Mesothelial cell of epicardium (in vitro differentiated cells): Measurements from ENCODE around the gene TAF1D. TPM values are rescaled to one million over a fixed set of nuclear protein-coding genes. Genes with fewer than 3 reads are reported as not detected.
A peak's percentile ranks its signal among the peaks of the same experiment; 100 is the strongest.

ENCODE experiments used
- DNase-seq, 2 experiments: peaks; one replicate each; pipeline ENCODE4 v3.0.0; 2021; ENCODE audit warnings: low spot score in 2 of 2; ENCODE audit not compliant: unreplicated experiment in 2 of 2
- H3K27ac Mint-ChIP-seq: 2 replicates; pipeline ENCODE4 v1.8.0; 2021; ENCODE audit warnings: mixed read lengths
- H3K27me3 Mint-ChIP-seq: 2 replicates; pipeline ENCODE4 v1.8.0; 2021; ENCODE audit warnings: low read depth, mixed read lengths
- H3K36me3 Mint-ChIP-seq: 2 replicates; pipeline ENCODE4 v1.8.0; 2021; ENCODE audit warnings: mixed read lengths
- H3K4me1 Mint-ChIP-seq: 2 replicates; pipeline ENCODE4 v1.8.0; 2021; ENCODE audit warnings: mixed read lengths
- H3K4me3 Mint-ChIP-seq: 2 replicates; pipeline ENCODE4 v1.8.0; 2021; ENCODE audit warnings: mild to moderate bottlenecking, moderate library complexity, mixed read lengths
- H3K9me3 Mint-ChIP-seq: 2 replicates; pipeline ENCODE4 v1.8.0; 2021; ENCODE audit warnings: mixed read lengths
- CTCF ChIP-seq: fragments of 200-600 bp; sonication (generic); IDR thresholded peaks from one replicate; pipeline ENCODE4 v1.5.0; 2021; ENCODE audit warnings: antibody characterized with exemption; ENCODE audit not compliant: unreplicated experiment
- total RNA-seq: library from RNA; stranded (reverse); gene quantifications from 3 replicates; pipeline ENCODE4 v1.2.1, GENCODE V29; 2021

TAF1D gene
- total RNA-seq, 1 donor from 2014 or later = 155 TPM

DNA sequence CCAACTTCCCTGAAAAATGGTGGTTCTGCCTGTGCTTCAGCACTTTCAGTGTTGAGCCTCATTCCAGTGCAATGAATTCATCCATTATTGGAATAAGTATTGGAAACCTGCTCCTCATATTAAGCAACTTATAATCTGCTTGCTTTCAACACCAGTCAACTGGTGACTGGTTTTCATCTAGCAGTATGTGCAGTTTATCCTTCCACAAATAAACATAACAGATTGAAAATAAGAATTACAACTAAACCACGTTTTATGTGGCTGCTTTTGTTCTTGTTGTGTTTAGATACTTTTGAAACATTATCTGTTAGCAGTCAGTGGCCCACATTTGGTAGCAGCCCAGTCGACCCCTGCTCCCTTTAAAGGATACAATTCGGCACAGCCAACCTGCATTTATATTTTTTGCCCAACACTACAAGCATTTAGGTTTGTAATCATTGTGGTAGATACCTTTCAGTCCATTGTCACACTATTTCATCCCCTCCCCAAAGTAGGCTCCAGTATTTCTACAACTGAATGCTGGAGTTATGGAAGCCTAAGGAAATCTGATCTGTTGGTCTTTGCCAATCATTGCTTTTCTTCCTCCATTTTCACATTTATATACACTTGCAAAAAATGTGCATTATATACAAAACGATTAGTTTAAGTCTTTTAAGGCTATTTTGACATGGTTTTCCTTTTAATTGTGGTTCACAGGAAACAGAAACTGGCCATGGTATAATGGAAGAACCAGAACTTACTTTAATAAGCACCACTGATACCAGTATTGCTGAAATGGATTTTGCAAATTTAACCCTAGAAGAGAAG is 13.1 kb downstream of the TAF1D start:
- DNase-seq = no peak
- peaks cover 31% of the 10 kb centered on the region for H3K36me3 Mint-ChIP-seq
- no peaks in the 10 kb centered on the region for H3K27me3 Mint-ChIP-seq
- H3K4me3 Mint-ChIP-seq = no peak overlapping the region
- H3K9me3 Mint-ChIP-seq = no peaks in the 10 kb centered on the region
- H3K4me1 Mint-ChIP-seq = no peaks in the 10 kb centered on the region
- peak overlapping the region; percentile 65 for H3K27ac Mint-ChIP-seq
- TF ChIP-seq CTCF = no peak

DNA sequence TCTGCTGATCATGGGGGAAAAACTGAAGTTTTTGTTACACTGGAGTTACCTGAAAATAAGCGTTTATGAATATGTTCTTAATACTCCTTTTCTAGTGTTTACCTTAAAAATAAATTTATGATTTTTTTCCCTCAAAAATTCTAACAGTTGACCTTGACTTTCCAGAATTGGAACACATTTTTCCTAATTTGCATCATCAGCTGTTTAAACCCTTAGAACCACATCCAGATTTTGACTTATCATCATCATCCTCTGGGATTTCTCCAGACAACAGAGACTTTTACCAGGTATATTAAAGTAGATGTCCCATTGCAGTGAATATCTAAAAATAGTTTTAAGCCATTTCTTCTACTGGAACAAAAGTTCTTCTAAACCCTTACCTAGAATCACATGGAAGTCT is 17.2 kb downstream of the TAF1D start:
- Mint-ChIP-seq H3K27ac (no peak overlapping the region), H3K9me3 (no peaks in the 10 kb centered on the region), H3K4me1 (no peaks in the 10 kb centered on the region), H3K36me3 (peaks cover 27% of the 10 kb centered on the region), H3K4me3 (no peak overlapping the region), H3K27me3 (no peaks in the 10 kb centered on the region)
- TF ChIP-seq CTCF = no peak
- no peak for DNase-seq

GRCh38 chr11:93720522-93720921 is 20.8 kb downstream of the TAF1D start:
- no peak overlapping the region for H3K27ac Mint-ChIP-seq
- H3K4me1 Mint-ChIP-seq = no peaks in the 10 kb centered on the region
- DNase-seq = no peak
- no peak overlapping the region for H3K4me3 Mint-ChIP-seq
- no peaks in the 10 kb centered on the region for H3K27me3 Mint-ChIP-seq
- peaks cover 37% of the 10 kb centered on the region for H3K36me3 Mint-ChIP-seq
- no peaks in the 10 kb centered on the region for H3K9me3 Mint-ChIP-seq
- TF ChIP-seq CTCF = no peak

GRCh38 chr11:93719310-93719709 is 22.0 kb downstream of the TAF1D start:
- Mint-ChIP-seq H3K27ac (no peak overlapping the region), H3K36me3 (peaks cover 35% of the 10 kb centered on the region), H3K4me3 (no peak overlapping the region), H3K9me3 (no peaks in the 10 kb centered on the region), H3K4me1 (no peaks in the 10 kb centered on the region), H3K27me3 (no peaks in the 10 kb centered on the region)
- TF ChIP-seq CTCF = no peak
- no peak for DNase-seq

DNA sequence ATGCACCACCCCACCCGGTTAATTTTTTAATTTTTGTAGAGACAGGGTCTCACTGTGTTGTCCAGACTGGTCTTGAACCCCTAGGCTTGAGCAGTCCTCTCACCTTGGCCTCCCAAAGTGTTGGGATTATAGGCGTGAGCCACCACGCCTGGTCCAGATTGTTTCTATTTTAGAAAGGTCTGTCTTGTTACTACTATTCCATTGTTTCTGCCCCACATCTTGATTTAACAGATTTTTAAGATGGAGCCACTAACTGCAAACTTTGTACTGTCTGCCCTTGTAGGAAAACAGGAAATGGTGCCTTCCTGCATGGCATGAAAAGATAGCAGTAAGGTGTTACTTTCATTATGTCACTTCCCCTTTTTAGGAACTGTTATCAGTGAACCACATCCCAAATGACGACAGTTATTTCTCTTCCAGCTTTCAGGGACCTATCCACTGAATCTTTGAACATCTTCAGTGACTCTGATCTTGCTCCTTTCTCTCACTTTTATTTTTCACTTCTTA is 23.2 kb downstream of the TAF1D start:
- no peaks in the 10 kb centered on the region for H3K9me3 Mint-ChIP-seq
- peaks cover 39% of the 10 kb centered on the region for H3K36me3 Mint-ChIP-seq
- no peak overlapping the region for H3K27ac Mint-ChIP-seq
- DNase-seq = no peak
- H3K4me3 Mint-ChIP-seq = no peak overlapping the region
- H3K4me1 Mint-ChIP-seq = no peaks in the 10 kb centered on the region
- no peaks in the 10 kb centered on the region for H3K27me3 Mint-ChIP-seq
- TF ChIP-seq CTCF = no peak
